Measurements from ENCODE around the gene SPATA6. TPM values are rescaled to one million over a fixed set of nuclear protein-coding genes. Genes with fewer than 3 reads are reported as not detected.

Gene SPATA6
- total RNA-seq, 3 donors from 2014 or later = 15.7 to 26.9 (median 15.8) TPM

DNA sequence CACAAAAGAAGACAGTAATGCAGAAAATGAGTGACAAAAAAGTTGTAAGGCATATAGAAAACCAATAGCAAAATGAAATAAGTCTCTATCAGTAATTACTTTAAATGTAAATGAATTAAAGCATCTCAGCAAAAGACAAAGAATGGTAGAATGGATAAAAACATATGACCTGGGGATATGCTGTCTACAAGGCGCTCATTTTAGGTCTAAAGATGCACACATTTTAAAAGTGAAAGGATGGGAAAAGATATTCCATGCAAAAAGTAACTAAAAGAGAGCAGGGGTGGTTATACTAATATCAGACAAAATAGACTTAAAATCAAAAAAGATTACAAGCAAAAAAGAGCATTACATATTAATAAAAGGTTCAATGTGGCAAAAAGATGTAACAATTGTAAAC, 41.2 kb downstream of the SPATA6 start:
- Histone ChIP-seq H3K4me1 (ENCODE audit: low read depth) (no peaks in the 10 kb centered on the region), H3K4me3 (no peak overlapping the region), H3K9me3 (no peaks in the 10 kb centered on the region), H3K36me3 (ENCODE audit: low read depth) (no peaks in the 10 kb centered on the region)
- intact Hi-C loops (cut with DNase I, micrococcal nuclease) = no loop called here
- TF ChIP-seq, protein P1, sequence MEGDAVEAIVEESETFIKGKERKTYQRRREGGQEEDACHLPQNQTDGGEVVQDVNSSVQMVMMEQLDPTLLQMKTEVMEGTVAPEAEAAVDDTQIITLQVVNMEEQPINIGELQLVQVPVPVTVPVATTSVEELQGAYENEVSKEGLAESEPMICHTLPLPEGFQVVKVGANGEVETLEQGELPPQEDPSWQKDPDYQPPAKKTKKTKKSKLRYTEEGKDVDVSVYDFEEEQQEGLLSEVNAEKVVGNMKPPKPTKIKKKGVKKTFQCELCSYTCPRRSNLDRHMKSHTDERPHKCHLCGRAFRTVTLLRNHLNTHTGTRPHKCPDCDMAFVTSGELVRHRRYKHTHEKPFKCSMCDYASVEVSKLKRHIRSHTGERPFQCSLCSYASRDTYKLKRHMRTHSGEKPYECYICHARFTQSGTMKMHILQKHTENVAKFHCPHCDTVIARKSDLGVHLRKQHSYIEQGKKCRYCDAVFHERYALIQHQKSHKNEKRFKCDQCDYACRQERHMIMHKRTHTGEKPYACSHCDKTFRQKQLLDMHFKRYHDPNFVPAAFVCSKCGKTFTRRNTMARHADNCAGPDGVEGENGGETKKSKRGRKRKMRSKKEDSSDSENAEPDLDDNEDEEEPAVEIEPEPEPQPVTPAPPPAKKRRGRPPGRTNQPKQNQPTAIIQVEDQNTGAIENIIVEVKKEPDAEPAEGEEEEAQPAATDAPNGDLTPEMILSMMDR (IDR thresholded peaks at IDR 0.05) = no peak
- no peak for ATAC-seq
- no peak for DNase-seq

DNA sequence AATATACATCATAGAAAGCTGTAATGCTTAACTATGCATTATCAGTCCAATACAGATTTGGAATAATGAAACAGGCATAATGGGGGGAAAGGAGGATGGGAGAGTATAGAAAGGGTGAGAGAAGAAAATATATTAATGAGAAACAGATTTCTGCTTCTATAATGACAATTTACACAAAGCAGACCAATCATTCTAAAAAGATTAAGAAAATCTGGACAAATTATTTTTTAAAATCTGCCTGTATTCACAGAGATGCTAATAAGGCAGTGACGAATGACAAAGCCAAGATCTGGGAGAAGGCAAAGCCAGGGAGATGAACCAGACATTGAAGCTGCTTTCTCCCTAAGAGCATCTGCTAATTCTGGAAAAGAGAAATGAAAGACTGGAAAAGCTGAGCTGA, 50.0 kb downstream of the SPATA6 start:
- ATAC-seq (no peak), DNase-seq (no peak)
- no peaks in the 10 kb centered on the region for H3K9me3 ChIP-seq
- TF ChIP-seq, protein P1 (IDR thresholded peaks at IDR 0.05) = no peak
- intact Hi-C loops (cut with DNase I, micrococcal nuclease) = no loop called here
- no peaks in the 10 kb centered on the region for H3K4me1 ChIP-seq (ENCODE audit: low read depth)
- H3K36me3 ChIP-seq (ENCODE audit: low read depth) = no peaks in the 10 kb centered on the region
- no peak overlapping the region for H3K4me3 ChIP-seq

DNA sequence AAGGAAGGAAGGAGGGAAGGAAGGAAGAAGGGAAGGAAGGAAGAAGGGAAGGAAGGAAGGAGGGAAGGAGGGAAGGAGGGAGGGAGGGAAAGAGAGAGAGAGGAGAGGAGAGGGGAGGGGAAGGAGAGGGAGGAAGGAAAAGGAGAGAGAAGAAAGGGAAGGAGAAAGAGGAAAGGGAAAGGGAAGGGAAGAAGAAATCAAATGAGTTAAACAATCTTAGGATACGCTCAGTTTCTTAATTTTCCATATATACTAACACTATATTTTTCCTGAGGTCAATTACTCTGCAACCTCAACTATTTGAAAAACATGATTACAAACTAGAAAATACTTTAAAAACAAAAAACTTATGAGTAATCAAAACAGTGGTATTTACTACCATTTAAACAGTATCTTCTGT, 53.3 kb downstream of the SPATA6 start:
- TF ChIP-seq, protein P1 (IDR thresholded peaks at IDR 0.05) = no peak
- no peak for ATAC-seq
- Histone ChIP-seq H3K36me3 (ENCODE audit: low read depth) (no peaks in the 10 kb centered on the region), H3K9me3 (no peaks in the 10 kb centered on the region), H3K4me1 (ENCODE audit: low read depth) (no peaks in the 10 kb centered on the region), H3K4me3 (no peak overlapping the region)
- DNase-seq = no peak
- intact Hi-C loops (cut with DNase I, micrococcal nuclease) = no loop called here

DNA sequence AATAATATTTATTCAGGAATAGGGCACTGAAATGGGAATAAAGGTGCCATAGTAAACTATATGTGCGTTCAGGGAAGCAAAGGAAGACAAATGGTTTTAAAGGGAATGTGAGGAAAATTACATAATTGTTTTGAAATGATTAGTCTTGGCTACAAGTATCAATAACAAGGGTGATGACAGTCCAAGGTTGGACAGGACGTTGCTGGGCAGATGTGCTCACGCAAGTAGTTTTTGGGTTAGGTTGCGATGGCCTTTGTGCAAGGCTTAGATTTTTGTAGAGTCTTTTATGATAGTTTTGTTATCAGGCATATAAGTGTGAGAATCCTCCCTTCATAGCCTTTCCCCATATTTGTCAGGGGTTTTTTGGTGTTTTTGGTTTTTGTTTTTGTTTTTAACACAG, 57.0 kb downstream of the SPATA6 start:
- no peak for DNase-seq
- ATAC-seq = no peak
- Histone ChIP-seq H3K4me3 (no peak overlapping the region), H3K36me3 (ENCODE audit: low read depth) (no peaks in the 10 kb centered on the region), H3K9me3 (no peaks in the 10 kb centered on the region), H3K4me1 (ENCODE audit: low read depth) (no peaks in the 10 kb centered on the region)
- TF ChIP-seq, protein P1 (IDR thresholded peaks at IDR 0.05) = no peak
- intact Hi-C loops (cut with DNase I, micrococcal nuclease) = no loop called here

DNA sequence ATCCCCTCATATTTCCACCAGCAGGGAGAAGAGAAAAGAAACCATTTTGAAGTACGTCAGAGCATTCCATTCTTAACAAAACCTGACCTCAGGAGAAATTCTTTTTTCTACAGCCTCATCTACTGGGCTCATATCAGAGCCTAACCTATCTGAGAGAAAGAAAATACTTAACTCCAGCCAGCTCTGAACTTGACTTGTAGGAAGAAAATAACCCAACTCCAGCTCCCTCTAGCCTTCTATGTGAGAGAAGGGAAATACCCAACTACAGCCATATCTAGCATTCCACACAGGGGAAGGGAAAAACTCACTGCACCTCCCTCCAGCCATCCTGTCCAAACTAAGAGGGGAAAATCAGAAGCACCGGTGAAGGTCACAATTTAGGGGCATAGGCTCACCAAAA, 57.7 kb downstream of the SPATA6 start:
- no peak overlapping the region for H3K4me3 ChIP-seq
- H3K36me3 ChIP-seq (ENCODE audit: low read depth) = no peaks in the 10 kb centered on the region
- no peaks in the 10 kb centered on the region for H3K4me1 ChIP-seq (ENCODE audit: low read depth)
- intact Hi-C loops (cut with DNase I, micrococcal nuclease) = no loop called here
- TF ChIP-seq, protein P1 (IDR thresholded peaks at IDR 0.05) = no peak
- ATAC-seq = no peak
- no peak for DNase-seq
- H3K9me3 ChIP-seq = no peaks in the 10 kb centered on the region

DNA sequence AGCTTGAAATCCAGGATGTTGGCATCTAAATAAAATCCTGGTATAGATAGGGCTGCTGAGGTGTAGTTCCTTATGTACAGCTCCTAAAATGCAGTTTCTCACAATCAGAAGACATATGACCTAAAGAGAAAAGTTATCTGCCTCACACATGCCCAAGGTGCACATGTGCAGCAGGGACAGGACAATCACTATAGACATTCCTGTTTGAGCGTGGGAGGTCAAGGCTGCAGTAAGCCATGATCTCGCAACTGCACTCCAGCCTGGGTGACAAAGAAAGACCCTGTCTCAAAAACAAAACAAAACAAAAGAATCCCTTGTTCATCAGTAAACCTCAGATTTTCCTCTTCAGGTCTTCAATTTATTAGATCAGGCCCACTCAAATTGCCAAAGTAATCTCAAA, 66.1 kb downstream of the SPATA6 start:
- Histone ChIP-seq H3K4me3 (no peak overlapping the region), H3K4me1 (ENCODE audit: low read depth) (no peaks in the 10 kb centered on the region), H3K9me3 (no peaks in the 10 kb centered on the region), H3K36me3 (ENCODE audit: low read depth) (no peaks in the 10 kb centered on the region)
- no peak for DNase-seq
- TF ChIP-seq, protein P1 (IDR thresholded peaks at IDR 0.05) = no peak
- intact Hi-C loops (cut with DNase I, micrococcal nuclease) = no loop called here
- ATAC-seq = no peak
